ENCODE data around the gene FOXC1.
A peak's percentile ranks its signal among the peaks of the same experiment; 100 is the strongest.

FOXC1 gene

GRCh38 chr6:1596088-1596852, 13.4 kb upstream of the FOXC1 start:
- ChIA-PET POLR2A (no interaction called here), CTCF (interaction anchor here (0.7 to 9.1 kb wide), 76 partner anchors 9 to 1387 kb away, joined by 3 to 140 read pairs (median 4); partner anchors contain the start of gene MYLK4)
- TF ChIP-seq CTCF (IDR thresholded peaks at IDR 0.05; ENCODE audit: insufficient read depth, low read length, missing control alignments): peak; percentile 88
- H3K4me3 ChIP-seq (ENCODE audit: low read depth, low read length): peak overlapping the region; percentile 49
- DNase-seq (ENCODE audit: low read depth, low spot score): no peak

GRCh38 chr6:1597121-1597744, 12.5 kb upstream of the FOXC1 start:
- no peak for TF ChIP-seq CTCF (IDR thresholded peaks at IDR 0.05; ENCODE audit: insufficient read depth, low read length, missing control alignments)
- DNase-seq (ENCODE audit: low read depth, low spot score): no peak
- ChIA-PET POLR2A (interaction anchor here (0.7 kb wide), 1 partner anchor 755 kb away, joined by 3 read pairs; no protein-coding TSS in a partner anchor), CTCF (interaction anchor here (0.6 to 9.1 kb wide), 58 partner anchors 10 to 1355 kb away, joined by 3 to 140 read pairs (median 5); partner anchors contain the start of gene MYLK4)
- no peak overlapping the region for H3K4me3 ChIP-seq (ENCODE audit: low read depth, low read length)

- ChIA-PET POLR2A (interaction anchor here (0.7 kb wide), 1 partner anchor 754 kb away, joined by 3 read pairs; no protein-coding TSS in a partner anchor), CTCF (interaction anchor here (0.6 to 9.1 kb wide), 20 partner anchors 9 to 1355 kb away, joined by 3 to 140 read pairs (median 8); partner anchors contain the start of gene MYLK4)
- TF ChIP-seq CTCF (IDR thresholded peaks at IDR 0.05; ENCODE audit: insufficient read depth, low read length, missing control alignments): no peak
- DNase-seq (ENCODE audit: low read depth, low spot score): no peak
- no peak overlapping the region for H3K4me3 ChIP-seq (ENCODE audit: low read depth, low read length)
These were observed 11.8 kb upstream of the FOXC1 start for GRCh38 chr6:1597924-1598323.

GRCh38 chr6:1598433-1598832, 11.3 kb upstream of the FOXC1 start:
- no peak for DNase-seq (ENCODE audit: low read depth, low spot score)
- no peak for TF ChIP-seq CTCF (IDR thresholded peaks at IDR 0.05; ENCODE audit: insufficient read depth, low read length, missing control alignments)
- H3K4me3 ChIP-seq (ENCODE audit: low read depth, low read length): no peak overlapping the region
- POLR2A ChIA-PET: no interaction called here
- CTCF ChIA-PET: interaction anchor here (0.9 to 9.1 kb wide), 14 partner anchors 9 to 1167 kb away, joined by 3 to 140 read pairs (median 31); partner anchors contain the start of gene MYLK4

GRCh38 chr6:1598886-1599285, 10.8 kb upstream of the FOXC1 start:
- CTCF ChIA-PET: interaction anchor here (0.7 to 9.1 kb wide), 14 partner anchors 9 to 1167 kb away, joined by 3 to 140 read pairs (median 19); partner anchors contain the start of gene MYLK4
- DNase-seq (ENCODE audit: low read depth, low spot score): no peak
- H3K4me3 ChIP-seq (ENCODE audit: low read depth, low read length): no peak overlapping the region
- POLR2A ChIA-PET: no interaction called here
- TF ChIP-seq CTCF (IDR thresholded peaks at IDR 0.05; ENCODE audit: insufficient read depth, low read length, missing control alignments): no peak

GRCh38 chr6:1599469-1599868, 10.2 kb upstream of the FOXC1 start:
- no peak for TF ChIP-seq CTCF (IDR thresholded peaks at IDR 0.05; ENCODE audit: insufficient read depth, low read length, missing control alignments)
- no peak overlapping the region for H3K4me3 ChIP-seq (ENCODE audit: low read depth, low read length)
- POLR2A ChIA-PET: no interaction called here
- DNase-seq (ENCODE audit: low read depth, low spot score): no peak
- CTCF ChIA-PET: interaction anchor here (0.7 to 9.1 kb wide), 9 partner anchors 27 to 1150 kb away, joined by 3 to 140 read pairs (median 8); partner anchors contain the start of gene MYLK4
